GM23248 (cell line): Measurements from ENCODE around the gene WNK2. TPM values are rescaled to one million over a fixed set of nuclear protein-coding genes. Genes with fewer than 3 reads are reported as not detected.

Source experiments
- DNase-seq: peaks from one replicate; pipeline ENCODE4 v3.0.0-alpha.2; 2015
- H2AFZ ChIP-seq: fragments of 200-600 bp; sonication (generic); 2 replicates; pipeline ENCODE4 v1.6.1; 2016; ENCODE audit warnings: antibody characterized with exemption
- H3F3A ChIP-seq: fragments of 200-600 bp; sonication (generic); 2 replicates; pipeline ENCODE4 v1.6.1; 2016; ENCODE audit warnings: mild to moderate bottlenecking, antibody characterized with exemption, mixed run types; ENCODE audit not compliant: insufficient read depth
- H3K27ac ChIP-seq: fragments of 200-600 bp; sonication (generic); 2 replicates; pipeline ENCODE4 v1.5.1; 2016; ENCODE audit warnings: mild to moderate bottlenecking
- H3K27me3 ChIP-seq: fragments of 200-600 bp; sonication (generic); replicated peaks from 2 replicates; pipeline ENCODE4 v1.6.1; 2016; ENCODE audit warnings: mild to moderate bottlenecking; ENCODE audit not compliant: insufficient read depth
- H3K36me3 ChIP-seq: fragments of 200-600 bp; sonication (generic); 2 replicates; pipeline ENCODE4 v1.6.1; 2016; ENCODE audit warnings: low read depth, mild to moderate bottlenecking
- H3K4me1 ChIP-seq: fragments of 200-600 bp; sonication (generic); 2 replicates; pipeline ENCODE4 v1.6.1; 2016; ENCODE audit warnings: mild to moderate bottlenecking; ENCODE audit not compliant: insufficient read depth
- H3K4me2 ChIP-seq: fragments of 200-600 bp; sonication (generic); one replicate; pipeline ENCODE4 v1.6.1; 2016; ENCODE audit warnings: mild to moderate bottlenecking; ENCODE audit not compliant: unreplicated experiment
- H3K4me3 ChIP-seq: fragments of 200-600 bp; sonication (generic); 2 replicates; pipeline ENCODE4 v1.5.1; 2016; ENCODE audit warnings: mild to moderate bottlenecking
- H3K79me2 ChIP-seq: fragments of 200-600 bp; sonication (generic); 2 replicates; pipeline ENCODE4 v1.6.1; 2016; ENCODE audit warnings: mild to moderate bottlenecking; ENCODE audit not compliant: insufficient read depth
- H3K9ac ChIP-seq: fragments of 200-600 bp; sonication (generic); 2 replicates; pipeline ENCODE4 v1.6.1; 2016; ENCODE audit warnings: mild to moderate bottlenecking
- H3K9me2 ChIP-seq: fragments of 200-600 bp; sonication (generic); 2 replicates; pipeline ENCODE4 v1.6.1; 2016; ENCODE audit warnings: mixed run types, mild to moderate bottlenecking, moderate library complexity; ENCODE audit not compliant: insufficient read depth
- H3K9me3 ChIP-seq: fragments of 200-600 bp; sonication (generic); one replicate; pipeline ENCODE4 v1.6.1; 2017; ENCODE audit warnings: low read depth
- H4K20me1 ChIP-seq: fragments of 200-600 bp; sonication (generic); 2 replicates; pipeline ENCODE4 v1.6.0; 2016; ENCODE audit not compliant: insufficient read depth
- EZH2 ChIP-seq: fragments of 200-600 bp; sonication (generic); IDR thresholded peaks from 2 replicates; pipeline ENCODE4 v1.6.1; 2018; ENCODE audit warnings: antibody characterized with exemption, mild to moderate bottlenecking; ENCODE audit not compliant: insufficient read depth, poor library complexity, severe bottlenecking
- EZH2phosphoT487 ChIP-seq: fragments of 200-600 bp; sonication (generic); IDR thresholded peaks from 2 replicates; pipeline ENCODE4 v1.6.1; 2018; ENCODE audit warnings: antibody characterized with exemption, moderate library complexity, mild to moderate bottlenecking, low read depth; ENCODE audit not compliant: insufficient read depth
- WGBS, 2 experiments: methylation state at CpG; one replicate each; pipeline ENCODE4 v1.1.6; 2015 to 2017; ENCODE audit warnings: low lambda C conversion rate in 2 of 2, low coverage in 1 of 2; ENCODE audit errors: missing lambda C conversion rate in 2 of 2; 5-methylcytosine and 5-hydroxymethylcytosine counted together
- in situ Hi-C: fragments of 300-500 bp; cut with MboI; formaldehyde crosslinking; loops from 2 replicates; pipeline ENCODE4 v1.15.0; 2020
- polyA plus RNA-seq: library from polyadenylated mRNA; unstranded; fragments of >200 nt; fragmentation: Nextera tagmentation; extraction: Ambion mirVana; gene quantifications from 2 replicates; pipeline ENCODE4 v1.2.1, GENCODE V29; 2016
- total RNA-seq: library from RNA; depleted of rRNA; stranded (reverse); fragments of >200 nt; shearing (Covaris generic); gene quantifications from 2 replicates; pipeline ENCODE4 v1.2.3, GENCODE V29; 2014

Gene WNK2
- total and polyA plus RNA-seq, 2 experiments from 2014 or later = not detected

GRCh38 chr9:93266521-93267001 lies 82.6 kb downstream of the WNK2 start:
- H3K79me2 ChIP-seq = no peaks in the 10 kb centered on the region
- H3K9me2 ChIP-seq = no peaks in the 10 kb centered on the region
- H3K4me3 ChIP-seq = no peak overlapping the region
- no peaks in the 10 kb centered on the region for H3K4me1 ChIP-seq
- H3K4me2 ChIP-seq = no peak overlapping the region
- no peaks in the 10 kb centered on the region for H3K27me3 ChIP-seq
- H3K27ac ChIP-seq = no peak overlapping the region
- H3K9me3 ChIP-seq = no peaks in the 10 kb centered on the region
- H4K20me1 ChIP-seq = no peaks in the 10 kb centered on the region
- in situ Hi-C loops = no loop called here
- 17 to 21% methylated on average over 6 of the region's 6 CpGs for WGBS, 2 experiments
- no peak for DNase-seq
- no peak overlapping the region for H2AFZ ChIP-seq
- no peaks in the 10 kb centered on the region for H3K36me3 ChIP-seq
- H3F3A ChIP-seq = no peaks in the 10 kb centered on the region
- TF ChIP-seq EZH2phosphoT487 = no peak
- TF ChIP-seq EZH2 = no peak
- H3K9ac ChIP-seq = no peak overlapping the region

- H4K20me1 ChIP-seq = no peaks in the 10 kb centered on the region
- H3K4me2 ChIP-seq = no peak overlapping the region
- DNase-seq = no peak
- H3K4me1 ChIP-seq = no peaks in the 10 kb centered on the region
- no peaks in the 10 kb centered on the region for H3F3A ChIP-seq
- H3K9ac ChIP-seq = no peak overlapping the region
- no peak overlapping the region for H3K4me3 ChIP-seq
- no peaks in the 10 kb centered on the region for H3K27me3 ChIP-seq
- H3K79me2 ChIP-seq = no peaks in the 10 kb centered on the region
- 60% methylated on average over 9 to 10 of the region's 10 CpGs for WGBS, 2 experiments
- no peaks in the 10 kb centered on the region for H3K36me3 ChIP-seq
- no peak overlapping the region for H3K27ac ChIP-seq
- H2AFZ ChIP-seq = no peak overlapping the region
- H3K9me2 ChIP-seq = no peaks in the 10 kb centered on the region
- no peaks in the 10 kb centered on the region for H3K9me3 ChIP-seq
- in situ Hi-C loops = no loop called here
- TF ChIP-seq EZH2 = no peak
Observed at GRCh38 chr9:93267091-93267541, 83.2 kb downstream of the WNK2 start.

- no peaks in the 10 kb centered on the region for H3K9me3 ChIP-seq
- DNase-seq = no peak
- H3K9ac ChIP-seq = no peak overlapping the region
- in situ Hi-C loops = no loop called here
- no peak overlapping the region for H3K4me3 ChIP-seq
- no peaks in the 10 kb centered on the region for H3F3A ChIP-seq
- TF ChIP-seq EZH2phosphoT487 (no peak), EZH2 (no peak)
- no peaks in the 10 kb centered on the region for H3K79me2 ChIP-seq
- H4K20me1 ChIP-seq = no peaks in the 10 kb centered on the region
- no peaks in the 10 kb centered on the region for H3K36me3 ChIP-seq
- H3K4me2 ChIP-seq = no peak overlapping the region
- no peaks in the 10 kb centered on the region for H3K4me1 ChIP-seq
- H3K27me3 ChIP-seq = no peaks in the 10 kb centered on the region
- 77 to 78% methylated on average over 28 of the region's 28 CpGs for WGBS, 2 experiments
- H3K27ac ChIP-seq = no peak overlapping the region
- no peaks in the 10 kb centered on the region for H3K9me2 ChIP-seq
- no peak overlapping the region for H2AFZ ChIP-seq
Observed at GRCh38 chr9:93267681-93268505, 84.0 kb downstream of the WNK2 start.

- no peaks in the 10 kb centered on the region for H3F3A ChIP-seq
- no peaks in the 10 kb centered on the region for H3K4me1 ChIP-seq
- 59 to 68% methylated on average over 17 of the region's 17 CpGs for WGBS, 2 experiments
- in situ Hi-C loops = no loop called here
- no peaks in the 10 kb centered on the region for H4K20me1 ChIP-seq
- no peaks in the 10 kb centered on the region for H3K27me3 ChIP-seq
- TF ChIP-seq EZH2 (no peak), EZH2phosphoT487 (no peak)
- no peak for DNase-seq
- H3K36me3 ChIP-seq = no peaks in the 10 kb centered on the region
- H3K4me2 ChIP-seq = no peak overlapping the region
- no peak overlapping the region for H3K4me3 ChIP-seq
- H3K9me2 ChIP-seq = no peaks in the 10 kb centered on the region
- H3K79me2 ChIP-seq = no peaks in the 10 kb centered on the region
- no peak overlapping the region for H2AFZ ChIP-seq
- no peaks in the 10 kb centered on the region for H3K9me3 ChIP-seq
- no peak overlapping the region for H3K9ac ChIP-seq
- H3K27ac ChIP-seq = no peak overlapping the region
Observed at GRCh38 chr9:93268551-93269314, 84.8 kb downstream of the WNK2 start.
